ENCODE results near the gene MKRN3.

DNA sequence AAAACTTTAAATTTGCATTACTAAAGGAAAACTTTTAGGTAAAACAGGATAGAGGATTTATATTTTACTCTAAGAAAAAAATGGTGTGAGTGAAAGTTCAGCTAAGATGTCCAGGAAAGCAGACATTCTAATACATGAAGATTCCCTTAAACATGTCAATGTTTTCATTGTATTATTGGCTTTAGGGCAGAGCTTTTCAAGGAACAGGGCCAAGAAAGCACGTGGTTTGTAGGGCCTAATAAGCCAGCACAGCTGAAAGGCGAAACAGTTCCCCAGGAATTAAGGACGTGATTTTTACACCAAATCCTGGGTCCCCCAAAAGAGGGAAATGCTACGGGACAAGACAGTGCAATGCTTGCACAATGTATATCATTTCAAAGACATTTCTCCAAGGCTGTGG lies 48.6 kb upstream of the MKRN3 start:
- TF ChIP-seq EZH2 (IDR thresholded peaks at IDR 0.05; ENCODE audit: borderline replicate concordance, low read depth, low read length, severe bottlenecking) (no peak), POLR2A (IDR thresholded peaks at IDR 0.05; ENCODE audit: low read depth, low read length) (no peak), MYC (IDR thresholded peaks at IDR 0.05; ENCODE audit: low read depth, low read length) (no peak)
- TF ChIP-seq, protein P1, sequence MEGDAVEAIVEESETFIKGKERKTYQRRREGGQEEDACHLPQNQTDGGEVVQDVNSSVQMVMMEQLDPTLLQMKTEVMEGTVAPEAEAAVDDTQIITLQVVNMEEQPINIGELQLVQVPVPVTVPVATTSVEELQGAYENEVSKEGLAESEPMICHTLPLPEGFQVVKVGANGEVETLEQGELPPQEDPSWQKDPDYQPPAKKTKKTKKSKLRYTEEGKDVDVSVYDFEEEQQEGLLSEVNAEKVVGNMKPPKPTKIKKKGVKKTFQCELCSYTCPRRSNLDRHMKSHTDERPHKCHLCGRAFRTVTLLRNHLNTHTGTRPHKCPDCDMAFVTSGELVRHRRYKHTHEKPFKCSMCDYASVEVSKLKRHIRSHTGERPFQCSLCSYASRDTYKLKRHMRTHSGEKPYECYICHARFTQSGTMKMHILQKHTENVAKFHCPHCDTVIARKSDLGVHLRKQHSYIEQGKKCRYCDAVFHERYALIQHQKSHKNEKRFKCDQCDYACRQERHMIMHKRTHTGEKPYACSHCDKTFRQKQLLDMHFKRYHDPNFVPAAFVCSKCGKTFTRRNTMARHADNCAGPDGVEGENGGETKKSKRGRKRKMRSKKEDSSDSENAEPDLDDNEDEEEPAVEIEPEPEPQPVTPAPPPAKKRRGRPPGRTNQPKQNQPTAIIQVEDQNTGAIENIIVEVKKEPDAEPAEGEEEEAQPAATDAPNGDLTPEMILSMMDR (IDR thresholded peaks at IDR 0.05; ENCODE audit: extremely low read depth in 1 of 2, insufficient read depth in 1 of 2, low read depth in 1 of 2, low read length in 2 of 2), result no peak

Measured in endothelial cell of umbilical vein (primary cell).